Prostate gland (tissue), 2 donors: ENCODE data around the gene ENTPD5.

Experiments
- CTCF ChIP-seq, 4 experiments: fragments of 200-600 bp in 2 of 4; fragments of 450-650 bp in 2 of 4; sonication (generic) in 2 of 4; IDR thresholded peaks; 1 replicate in 3 of 4; 2 replicates in 1 of 4; pipeline ENCODE4 v1.5.1; 2016 to 2019; ENCODE audit warnings: antibody characterized with exemption in 4 of 4, mild to moderate bottlenecking in 2 of 4, moderate library complexity in 2 of 4
- POLR2A ChIP-seq: fragments of 450-650 bp; IDR thresholded peaks from one replicate; pipeline ENCODE4 v1.6.1; 2016; ENCODE audit warnings: antibody characterized with exemption, mild to moderate bottlenecking
- POLR2AphosphoS5 ChIP-seq: sonication (generic); formaldehyde crosslinking; IDR thresholded peaks from one replicate; pipeline ENCODE4 v1.6.1; 2017; ENCODE audit warnings: antibody characterized with exemption

DNA sequence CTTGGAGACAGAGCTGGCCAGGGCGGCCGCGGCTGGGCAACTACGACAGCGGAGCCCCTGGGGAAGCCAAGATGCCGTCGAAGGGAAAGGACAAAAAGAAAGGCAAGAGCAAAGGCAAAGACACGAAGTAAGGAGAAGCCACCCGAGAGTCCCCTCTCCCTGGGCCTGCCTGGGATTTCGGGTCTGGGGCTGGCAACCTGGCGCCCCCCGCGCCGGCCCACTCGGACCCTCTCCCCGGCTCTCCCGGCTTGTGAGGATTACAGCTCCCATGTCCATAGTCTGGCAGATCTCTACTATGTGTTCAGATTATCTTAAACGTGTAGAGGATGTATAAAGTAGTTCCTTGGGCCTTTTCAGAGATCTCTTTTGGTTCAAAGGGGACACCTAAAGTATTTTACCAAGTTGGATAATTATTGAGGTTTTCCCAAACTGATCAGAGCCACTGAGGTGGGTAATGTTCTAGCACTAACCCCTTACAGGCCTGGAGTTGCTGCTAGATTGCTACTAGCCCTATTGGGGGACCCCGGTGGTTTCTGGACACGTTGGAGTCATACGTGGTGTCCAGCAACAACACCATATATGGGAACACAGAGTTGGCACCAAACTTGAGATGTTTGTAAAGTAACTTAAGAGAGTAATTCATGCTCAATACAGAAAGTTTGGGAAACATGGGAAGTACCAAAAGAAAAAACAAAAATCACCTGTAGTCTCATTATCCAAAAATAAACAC, 485 bp upstream of the ENTPD5 start:
- TF ChIP-seq POLR2AphosphoS5 (peak; percentile 39), POLR2A (no peak), CTCF (IDR thresholded peaks at IDR 0.05) (no peak)
